D721Med (cell line): ENCODE results near the gene STXBP4.

Experiments
- DNase-seq: peaks from one replicate; pipeline ENCODE4 v3.0.0; 2011; ENCODE audit warnings: low spot score; ENCODE audit not compliant: insufficient read length
- FAIRE-seq: peaks from 2 replicates; lab custom pipeline; 2011; peaks lifted over from hg19 to GRCh38; lab: Jason Lieb, UNC
- TF ChIP-seq, protein P1 (sequence below): IDR thresholded peaks from 2 replicates; pipeline ENCODE4 v1.5.1; 2012; ENCODE audit warnings: mild to moderate bottlenecking, control low read depth; ENCODE audit not compliant: insufficient read depth; ENCODE audit errors: missing control alignments

STXBP4 gene

DNA sequence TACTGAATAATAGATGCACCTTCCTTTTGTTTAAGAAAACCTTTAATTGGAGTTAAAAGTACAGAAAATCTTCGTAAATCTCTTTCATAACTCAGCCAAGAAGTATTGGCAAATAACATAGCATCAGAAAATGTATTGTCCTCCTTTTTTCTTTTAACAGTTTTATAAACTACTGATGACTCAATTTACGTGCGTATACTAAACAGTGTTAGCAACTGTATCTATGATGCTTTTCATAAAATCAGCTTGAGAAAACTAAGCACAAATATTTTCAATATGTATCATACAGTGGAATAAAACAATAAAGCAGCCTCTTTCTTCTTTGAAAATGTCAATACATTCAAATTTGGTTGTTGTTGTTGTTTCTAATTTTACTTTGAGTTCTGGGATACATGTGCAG, 88.6 kb downstream of the STXBP4 start:
- FAIRE-seq (no peak), DNase-seq (no peak)
- TF ChIP-seq, protein P1, sequence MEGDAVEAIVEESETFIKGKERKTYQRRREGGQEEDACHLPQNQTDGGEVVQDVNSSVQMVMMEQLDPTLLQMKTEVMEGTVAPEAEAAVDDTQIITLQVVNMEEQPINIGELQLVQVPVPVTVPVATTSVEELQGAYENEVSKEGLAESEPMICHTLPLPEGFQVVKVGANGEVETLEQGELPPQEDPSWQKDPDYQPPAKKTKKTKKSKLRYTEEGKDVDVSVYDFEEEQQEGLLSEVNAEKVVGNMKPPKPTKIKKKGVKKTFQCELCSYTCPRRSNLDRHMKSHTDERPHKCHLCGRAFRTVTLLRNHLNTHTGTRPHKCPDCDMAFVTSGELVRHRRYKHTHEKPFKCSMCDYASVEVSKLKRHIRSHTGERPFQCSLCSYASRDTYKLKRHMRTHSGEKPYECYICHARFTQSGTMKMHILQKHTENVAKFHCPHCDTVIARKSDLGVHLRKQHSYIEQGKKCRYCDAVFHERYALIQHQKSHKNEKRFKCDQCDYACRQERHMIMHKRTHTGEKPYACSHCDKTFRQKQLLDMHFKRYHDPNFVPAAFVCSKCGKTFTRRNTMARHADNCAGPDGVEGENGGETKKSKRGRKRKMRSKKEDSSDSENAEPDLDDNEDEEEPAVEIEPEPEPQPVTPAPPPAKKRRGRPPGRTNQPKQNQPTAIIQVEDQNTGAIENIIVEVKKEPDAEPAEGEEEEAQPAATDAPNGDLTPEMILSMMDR, result no peak

DNA sequence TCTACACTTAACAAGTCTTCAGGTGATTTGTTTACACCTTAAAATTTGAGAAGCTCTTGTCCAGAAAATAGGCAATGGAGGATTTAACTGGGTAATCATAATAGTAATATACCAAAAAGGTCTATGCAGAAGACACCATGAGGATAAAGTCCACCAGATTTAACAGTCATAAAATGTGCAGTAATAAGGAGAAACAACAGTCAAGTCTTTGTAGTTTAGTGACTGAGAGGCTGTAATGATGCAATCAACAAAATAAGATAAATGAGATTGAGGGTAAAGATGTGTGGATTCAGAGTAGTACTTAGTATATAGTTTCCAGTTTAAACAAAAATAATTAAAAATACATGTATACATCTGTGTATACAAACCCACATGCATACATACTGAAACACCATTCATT, 91.2 kb downstream of the STXBP4 start:
- FAIRE-seq (no peak), DNase-seq (no peak)
- TF ChIP-seq, protein P1, result no peak

DNA sequence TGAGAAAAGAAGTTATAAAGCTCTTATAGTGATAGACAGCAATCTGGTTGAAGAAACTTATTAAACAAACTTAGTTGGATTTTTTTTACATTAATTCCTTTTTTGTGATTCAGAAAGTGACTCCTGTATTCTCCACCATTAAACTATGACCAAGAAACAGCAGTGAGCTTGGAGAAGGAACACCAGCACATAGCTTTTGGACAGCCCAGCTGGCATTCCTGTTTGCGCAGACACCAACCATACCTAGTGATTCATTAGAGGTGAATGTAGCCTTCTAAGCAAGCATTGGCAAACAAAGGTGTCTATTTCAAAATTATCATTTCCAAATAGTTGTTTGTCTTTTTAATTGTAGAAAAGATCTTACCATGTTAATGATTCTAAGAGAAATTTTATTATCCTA, 94.4 kb downstream of the STXBP4 start:
- TF ChIP-seq, protein P1, result no peak
- DNase-seq, result no peak
- no peak for FAIRE-seq

DNA sequence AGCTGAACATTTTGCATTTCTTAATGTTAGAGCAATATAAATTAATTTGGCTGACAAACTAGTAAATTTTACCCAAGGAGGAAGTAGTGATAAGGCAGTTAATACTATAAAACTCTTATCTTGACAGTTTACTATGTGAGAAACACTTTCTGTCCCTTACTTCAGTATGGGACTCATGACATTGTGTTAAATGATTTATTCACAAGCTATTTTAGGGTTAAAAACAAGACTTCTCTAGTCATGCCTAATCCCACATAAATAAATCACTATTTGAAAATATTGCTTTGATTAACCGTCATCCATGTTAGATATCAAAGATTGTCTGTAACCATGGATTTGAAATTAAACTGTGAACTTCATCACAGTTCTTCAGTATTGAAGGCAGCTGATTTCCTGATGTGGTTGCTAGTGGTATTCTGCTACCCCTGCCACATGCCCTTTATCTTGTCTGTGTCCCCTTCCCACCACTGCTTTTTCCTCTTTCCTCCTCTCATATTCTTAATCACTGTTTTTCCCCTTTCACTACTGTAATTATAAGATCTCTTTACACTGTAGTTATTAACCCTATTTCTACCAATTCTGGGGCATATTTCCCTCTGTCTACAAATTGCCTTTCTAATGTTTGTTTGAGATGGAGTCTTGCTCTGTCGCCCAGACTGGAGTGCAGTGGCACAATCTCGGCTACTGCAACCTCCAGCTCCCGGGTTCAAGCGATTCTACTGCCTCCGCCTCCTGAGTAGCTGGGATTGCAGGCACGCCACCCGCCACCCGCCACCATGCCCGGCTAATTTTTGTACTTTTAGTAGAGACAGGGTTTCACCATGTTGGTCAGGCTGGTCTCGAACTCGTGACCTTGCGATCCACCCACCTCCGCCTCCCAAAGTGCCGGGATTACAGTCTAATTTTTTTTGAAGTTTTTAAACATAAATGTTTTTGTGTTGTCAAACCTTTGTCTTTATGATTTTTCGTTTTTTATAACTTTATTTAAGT, 95.6 kb downstream of the STXBP4 start:
- FAIRE-seq (no peak), DNase-seq (no peak)
- TF ChIP-seq, protein P1, result no peak

DNA sequence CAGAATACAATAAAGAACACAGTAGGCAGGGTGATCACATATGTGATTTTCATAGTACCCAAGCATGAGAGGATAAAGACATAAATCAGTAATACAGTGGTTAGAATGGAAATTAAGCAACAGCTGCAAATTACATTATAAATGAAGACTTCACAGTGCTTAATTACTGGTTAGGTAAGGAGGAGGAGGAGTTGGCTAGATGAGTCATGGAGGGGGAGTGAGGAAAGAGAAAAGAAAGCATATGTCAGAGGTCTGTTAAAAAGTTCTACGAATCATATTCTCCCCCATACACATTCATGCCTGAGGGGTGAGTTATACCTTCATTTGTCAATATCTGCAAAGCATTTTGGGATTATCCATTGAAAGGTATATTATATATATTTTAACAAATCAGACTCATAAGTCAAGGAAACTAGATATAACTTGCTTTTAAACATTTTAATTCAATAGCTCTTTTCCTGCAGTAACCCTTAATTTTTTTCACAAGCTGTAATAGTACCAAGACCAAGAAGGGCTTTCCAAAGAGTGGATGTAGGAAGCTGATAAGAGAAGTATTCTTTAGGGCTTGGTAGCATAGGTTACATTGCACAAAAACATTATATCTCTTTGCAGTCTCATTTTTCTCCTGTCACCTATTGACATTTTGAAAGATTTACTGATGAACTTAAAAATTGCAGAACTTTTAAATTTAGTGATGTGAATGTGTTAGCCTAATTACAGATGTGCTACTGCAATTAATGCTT, 99.3 kb downstream of the STXBP4 start:
- FAIRE-seq, result no peak
- DNase-seq, result no peak
- TF ChIP-seq, protein P1, result no peak

DNA sequence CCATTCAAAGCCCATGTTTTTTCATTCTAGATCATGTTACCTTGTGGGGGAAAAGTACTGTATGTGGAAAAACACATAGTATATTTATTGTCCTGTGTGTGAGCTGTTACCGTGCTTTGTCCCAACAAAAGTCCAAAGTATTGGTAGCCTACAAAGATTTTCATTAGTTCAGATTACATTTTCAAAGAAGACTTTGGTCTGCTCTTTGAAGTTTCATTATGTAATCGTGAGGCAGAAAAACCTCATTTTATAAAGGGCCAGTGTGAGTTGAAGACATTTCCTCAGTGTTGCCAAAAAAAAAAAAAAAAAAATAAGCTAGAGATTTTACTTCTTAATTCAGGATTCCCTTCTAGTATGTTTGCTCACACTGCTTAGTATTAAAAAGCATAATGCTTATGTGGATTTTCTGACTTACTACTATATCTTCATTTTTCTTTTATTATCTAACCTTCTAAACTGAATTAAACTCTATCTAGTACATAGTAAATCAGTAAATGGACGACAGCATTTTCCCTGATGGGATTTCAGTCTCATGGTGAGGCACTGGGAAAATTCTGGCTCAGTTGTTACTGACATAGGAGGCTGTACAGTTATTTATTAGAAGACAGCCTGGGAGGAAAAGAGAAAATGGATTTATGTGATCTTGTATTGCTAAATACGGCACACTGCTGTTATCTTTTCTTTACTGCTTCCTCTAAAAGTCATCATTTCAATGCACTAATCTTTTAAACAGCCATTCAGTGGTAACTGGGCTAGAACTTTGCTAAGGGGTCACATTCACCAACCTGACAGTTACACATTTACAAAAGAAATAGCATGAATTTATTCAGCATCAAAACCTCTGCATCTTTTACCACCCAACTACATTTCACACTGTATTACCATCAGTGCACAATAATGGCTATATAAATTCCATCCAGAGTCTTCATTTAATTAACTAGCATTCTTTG, 100.6 kb downstream of the STXBP4 start:
- FAIRE-seq (no peak), DNase-seq (no peak)
- TF ChIP-seq, protein P1, result no peak
